SKM-1 (cell line): ENCODE results near the gene ACP2.
"Not testable (repeated sequence)": the region's sequence is repeated elsewhere in the genome, so short reads cannot be mapped to it uniquely, and the experiment has no call there.

Experiments
- DNase-seq: peaks from one replicate; lab custom pipeline; 2025; ENCODE audit not compliant: unreplicated experiment; lab: John Stamatoyannopoulos, UW

The ACP2 gene

DNA sequence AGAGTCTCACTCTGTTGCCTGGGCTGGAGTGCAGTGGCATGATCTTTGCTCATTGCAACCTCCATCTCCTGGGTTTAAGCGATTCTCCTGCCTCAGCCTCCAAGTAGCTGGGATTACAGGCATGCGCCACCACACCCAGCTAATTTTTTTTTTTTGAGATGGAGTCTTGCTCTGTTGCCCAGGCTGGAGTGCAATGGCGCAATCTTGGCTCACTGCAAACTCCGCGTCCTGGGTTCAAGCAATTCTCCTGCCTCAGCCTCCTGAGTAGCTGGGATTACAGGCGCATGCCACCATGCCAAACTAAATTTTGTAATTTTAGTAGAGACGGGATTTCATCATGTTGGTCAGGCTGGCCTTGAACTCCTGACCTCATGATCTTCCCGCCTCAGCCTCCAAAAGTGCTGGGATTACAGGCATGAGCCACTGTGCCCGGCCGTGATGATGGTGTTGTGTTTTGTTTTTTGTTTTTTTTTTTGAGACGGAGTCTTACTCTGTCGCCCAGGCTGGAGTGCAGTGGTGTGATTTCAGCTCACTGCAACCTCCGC is 40.5 kb downstream of the ACP2 start:
- DNase-seq = not testable (repeated sequence)

DNA sequence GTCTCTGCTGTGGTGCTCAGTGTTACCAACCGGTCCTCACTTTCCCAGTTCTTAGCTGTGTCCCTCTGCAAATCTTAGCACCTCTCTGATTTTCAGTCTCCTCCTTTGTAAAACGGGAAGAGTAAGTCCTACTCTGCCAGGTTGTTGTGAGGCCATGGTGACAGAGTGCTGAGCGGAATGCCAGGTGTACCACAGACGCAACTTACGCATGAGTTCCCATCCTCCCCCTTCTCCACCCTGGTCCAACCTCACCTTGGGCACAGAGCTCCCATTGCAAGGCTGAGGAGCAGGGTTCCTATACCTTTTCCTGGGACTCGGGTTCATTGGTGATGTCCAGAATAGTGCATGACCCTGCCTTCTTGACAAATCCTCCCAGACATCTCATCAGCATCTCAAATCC is 41.2 kb downstream of the ACP2 start:
- no peak for DNase-seq

DNA sequence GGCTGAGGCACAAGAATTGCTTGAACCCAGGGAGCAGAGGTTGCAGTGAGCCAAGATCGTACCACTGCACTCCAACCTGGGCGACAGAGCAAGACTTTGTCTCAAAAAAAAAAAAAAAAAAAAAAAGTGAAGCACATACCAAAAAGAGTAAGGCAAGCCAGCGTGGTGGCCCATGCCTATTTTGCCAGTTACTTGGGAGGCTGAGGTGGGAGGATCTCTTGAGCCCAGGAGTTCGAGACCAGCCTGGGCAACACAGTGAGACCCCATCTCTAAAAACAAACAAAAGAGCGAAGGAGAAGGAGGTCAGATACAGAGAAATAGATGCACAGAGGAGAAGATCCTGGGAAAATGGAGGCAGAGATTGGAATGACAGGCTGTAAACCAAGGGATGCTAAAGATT is 42.0 kb downstream of the ACP2 start:
- DNase-seq = not testable (repeated sequence)

DNA sequence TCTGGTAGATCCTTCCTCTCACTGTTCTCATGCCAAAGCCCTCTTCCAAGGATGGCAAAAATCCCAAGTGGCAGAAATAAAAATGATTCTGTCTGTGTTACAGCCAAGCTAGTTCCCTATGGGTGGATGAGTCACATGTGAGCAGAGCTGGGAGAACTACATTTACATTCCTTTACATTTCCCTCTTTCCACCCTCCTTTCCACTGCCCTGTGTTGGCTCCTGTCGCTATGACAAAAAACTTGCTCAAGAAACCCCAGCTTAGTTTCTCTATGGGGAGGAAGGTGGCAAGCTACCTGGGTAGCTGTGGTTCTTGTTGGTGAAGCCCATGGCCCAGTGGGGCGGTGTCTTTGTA is 44.0 kb downstream of the ACP2 start:
- DNase-seq = no peak

DNA sequence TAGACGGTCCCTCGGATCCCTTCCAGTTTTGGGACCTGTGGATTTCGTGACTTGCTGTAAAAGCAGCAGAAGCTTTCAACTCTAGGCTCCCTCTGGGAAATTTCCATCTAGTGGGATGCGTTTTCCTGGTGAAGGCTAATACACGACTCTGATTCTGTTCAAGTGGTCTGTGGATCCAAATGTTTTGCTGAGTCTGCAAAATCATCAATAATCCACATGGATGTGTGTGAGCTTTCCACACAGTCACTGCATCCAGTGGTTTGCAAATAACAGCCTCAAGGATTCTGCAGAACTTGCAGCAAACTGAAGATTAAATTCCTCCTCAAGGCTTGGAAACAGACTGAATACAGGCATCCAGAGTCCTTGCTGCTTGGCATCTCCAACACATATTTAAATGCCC is 46.0 kb downstream of the ACP2 start:
- DNase-seq = no peak

DNA sequence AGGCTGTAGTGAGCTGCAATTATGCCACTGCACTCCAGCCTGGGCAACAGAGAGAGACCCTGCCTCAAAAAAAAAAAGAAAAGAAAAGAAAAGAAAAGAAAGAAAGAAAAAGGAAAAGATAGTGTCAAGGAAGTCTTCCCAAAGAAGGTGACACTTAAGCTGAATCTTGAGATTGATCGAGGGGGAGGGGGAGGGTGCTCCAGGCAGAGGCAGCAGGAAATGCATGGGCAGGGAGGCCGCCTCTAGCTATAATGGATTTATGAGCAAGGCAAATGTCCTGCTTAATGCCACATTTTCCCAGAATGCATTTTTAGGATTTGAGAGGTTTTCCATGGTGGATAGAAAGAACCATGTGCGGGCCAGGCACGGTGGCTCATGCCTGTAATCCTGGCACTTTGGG is 47.6 kb downstream of the ACP2 start:
- no peak for DNase-seq

DNA sequence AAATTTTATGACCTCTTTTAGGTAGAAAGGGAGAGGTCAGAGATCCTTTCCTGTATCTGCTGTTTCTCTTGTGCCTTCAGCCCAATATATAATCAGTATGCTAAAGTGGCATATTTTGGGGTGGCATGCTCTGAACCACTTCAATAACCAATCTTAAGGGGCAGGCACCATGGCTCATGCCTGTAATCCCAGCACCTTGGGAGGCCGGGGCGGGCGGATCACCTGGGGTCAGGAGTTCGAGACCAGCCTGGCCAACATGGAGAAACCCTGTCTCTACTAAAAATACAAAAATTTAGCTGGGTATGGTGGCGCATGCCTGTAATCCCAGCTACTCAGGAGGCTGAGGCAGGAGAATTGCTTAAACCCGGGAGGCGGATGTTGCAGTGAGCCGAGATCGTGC is 50.5 kb downstream of the ACP2 start:
- DNase-seq = not testable (repeated sequence)

DNA sequence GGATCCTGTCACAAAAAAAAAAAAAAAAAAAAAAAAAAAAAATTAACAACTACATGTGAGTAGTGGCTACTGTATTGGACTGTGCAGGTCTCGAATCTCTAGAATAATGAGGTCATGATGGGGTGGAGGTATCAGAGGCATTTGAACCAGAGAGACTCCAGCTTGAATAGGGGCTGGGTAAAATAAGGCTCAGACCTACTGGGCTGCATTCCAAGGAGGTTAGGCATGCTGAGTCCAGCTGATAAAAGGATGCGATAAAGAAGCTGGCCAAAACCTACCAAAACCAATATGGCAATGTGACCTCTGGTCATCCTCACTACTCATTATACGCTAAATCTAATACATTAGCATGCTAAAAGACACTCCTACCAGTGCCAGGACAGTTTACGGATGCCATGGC is 56.5 kb downstream of the ACP2 start:
- DNase-seq = no peak

DNA sequence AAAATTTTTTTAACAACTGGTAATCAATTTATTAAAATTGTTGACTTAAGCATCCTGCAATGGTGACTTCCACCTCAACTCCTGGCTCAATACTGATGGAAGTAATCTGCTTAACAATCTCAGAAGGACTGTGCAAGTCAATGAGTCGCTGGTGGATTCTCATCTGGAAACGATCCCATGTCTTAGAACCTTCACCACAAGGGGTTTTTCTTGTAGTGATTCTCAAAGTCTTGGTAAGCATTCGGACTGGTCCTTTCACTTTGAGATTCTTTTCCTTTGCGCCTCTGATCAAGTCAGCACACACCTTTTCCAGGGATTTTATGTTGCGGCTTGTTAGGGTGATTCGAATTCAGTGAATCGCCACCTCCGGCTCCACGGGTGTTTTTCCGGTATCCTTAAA is 57.5 kb downstream of the ACP2 start:
- not testable (repeated sequence) for DNase-seq
